Fibroblast of skin of scalp (primary cell): Measurements from ENCODE around the gene PPP6R2. TPM values are rescaled to one million over a fixed set of nuclear protein-coding genes. Genes with fewer than 3 reads are reported as not detected.

ENCODE experiments used
- DNase-seq: peaks from one replicate; pipeline ENCODE4 v3.0.0-alpha.2; 2013
- polyA plus RNA-seq, 2 experiments: library from polyadenylated mRNA; unstranded; fragments of 120-200 nt; gene quantifications; one replicate each; pipeline ENCODE4 v1.2.1, GENCODE V29; 2013; ENCODE audit not compliant: insufficient read length in 2 of 2

The PPP6R2 gene
- 39.8 TPM for polyA plus RNA-seq (2013, experiment 1 of 2; ENCODE audit: insufficient read length)
- 35.4 TPM for polyA plus RNA-seq (2013, experiment 2 of 2; ENCODE audit: insufficient read length)

- DNase-seq: peak; percentile 79
Measured at GRCh38 chr22:50342651-50343540, at the start of gene PPP6R2. Gene PPP6R2 (plus strand): TSS chr22:50343327. CDS start chr22:50393909, 50,582 bp downstream.

- DNase-seq: peak; percentile 88
Measured at GRCh38 chr22:50293441-50294318, 49.4 kb upstream of the PPP6R2 start.

- DNase-seq: no peak
Measured at GRCh38 chr22:50294319-50294656, 48.8 kb upstream of the PPP6R2 start.

GRCh38 chr22:50296658-50297490 lies 46.3 kb upstream of the PPP6R2 start:
- DNase-seq: no peak

- no peak for DNase-seq
Measured at GRCh38 chr22:50297510-50298265, 45.4 kb upstream of the PPP6R2 start.

- no peak for DNase-seq
Measured at GRCh38 chr22:50298266-50298637, 44.9 kb upstream of the PPP6R2 start.

- DNase-seq: no peak
Measured at GRCh38 chr22:50298937-50299784, 44.0 kb upstream of the PPP6R2 start.

- DNase-seq: no peak
Measured at GRCh38 chr22:50299785-50300619, 43.1 kb upstream of the PPP6R2 start.

GRCh38 chr22:50300620-50301257 lies 42.4 kb upstream of the PPP6R2 start:
- no peak for DNase-seq

GRCh38 chr22:50301581-50301991 lies 41.5 kb upstream of the PPP6R2 start:
- no peak for DNase-seq

GRCh38 chr22:50302041-50302541 lies 41.0 kb upstream of the PPP6R2 start:
- DNase-seq: peak; percentile 33

- no peak for DNase-seq
Measured at GRCh38 chr22:50302564-50302963, 40.6 kb upstream of the PPP6R2 start.

GRCh38 chr22:50303515-50303847 lies 39.6 kb upstream of the PPP6R2 start:
- no peak for DNase-seq

GRCh38 chr22:50303848-50304527 lies 39.1 kb upstream of the PPP6R2 start:
- DNase-seq: no peak

- no peak for DNase-seq
Measured at GRCh38 chr22:50304528-50305392, 38.4 kb upstream of the PPP6R2 start.

GRCh38 chr22:50305393-50305922 lies 37.7 kb upstream of the PPP6R2 start:
- no peak for DNase-seq

- peak; percentile 95 for DNase-seq
Measured at GRCh38 chr22:50305923-50306566, 37.1 kb upstream of the PPP6R2 start.
